HepG2 (cell line): ENCODE results near the gene POLR3GL. TPM values are rescaled to one million over a fixed set of nuclear protein-coding genes. Genes with fewer than 3 reads are reported as not detected.

ENCODE experiments used
- EHMT2 ChIP-seq: fragments of 200-600 bp; sonication (generic); IDR thresholded peaks from 2 replicates; pipeline ENCODE4 v1.7.0; 2017; ENCODE audit warnings: antibody characterized with exemption, low read depth, low read length, borderline replicate concordance
- ELF3 ChIP-seq: IDR thresholded peaks from 2 replicates; pipeline ENCODE4 v1.6.1; 2016; ENCODE audit warnings: missing genetic modification reagents, missing compliant biosample characterization
- FOXA1 ChIP-seq, 2 experiments: fragments of 450-650 bp in 1 of 2; sonication (generic) in 1 of 2; formaldehyde crosslinking in 1 of 2; IDR thresholded peaks; 2 replicates each; pipeline versions ENCODE4 v1.4.0 to v1.6.1; 2016 to 2020; ENCODE audit warnings: missing genetic modification reagents in 1 of 2
- GATAD1 ChIP-seq: IDR thresholded peaks from 2 replicates; pipeline ENCODE4 v1.6.1; 2016; ENCODE audit warnings: missing genetic modification reagents, missing compliant biosample characterization
- KDM3A ChIP-seq: IDR thresholded peaks from 2 replicates; pipeline ENCODE4 v1.6.1; 2018; ENCODE audit warnings: low read depth, missing compliant biosample characterization
- MEIS1 ChIP-seq: sonication (generic); formaldehyde crosslinking; IDR thresholded peaks from 2 replicates; pipeline ENCODE4 v1.9.0; 2021; ENCODE audit warnings: mild to moderate bottlenecking, missing genetic modification reagents, moderate library complexity, borderline replicate concordance
- NBN ChIP-seq: fragments of 450-650 bp; conservative IDR thresholded peaks from 2 replicates; pipeline ENCODE4 v1.6.1; 2017
- NCOA5 ChIP-seq: sonication (generic); formaldehyde crosslinking; IDR thresholded peaks from 2 replicates; pipeline ENCODE4 v1.4.0; 2020; ENCODE audit warnings: missing genetic modification reagents
- NFE2L2 ChIP-seq: fragments of 150-350 bp; IDR thresholded peaks from 2 replicates; pipeline ENCODE4 v1.6.1; 2014; ENCODE audit warnings: low read length
- NFIB ChIP-seq: sonication (generic); formaldehyde crosslinking; IDR thresholded peaks from 2 replicates; pipeline ENCODE4 v1.9.0; 2021; ENCODE audit warnings: missing genetic modification reagents, mild to moderate bottlenecking, borderline replicate concordance
- NR2C2 ChIP-seq: sonication (generic); formaldehyde crosslinking; IDR thresholded peaks from 2 replicates; pipeline ENCODE4 v1.4.0; 2020; ENCODE audit warnings: missing genetic modification reagents, mild to moderate bottlenecking, moderate library complexity, borderline replicate concordance
- SRSF4 ChIP-seq: fragments of 200-400 bp; formaldehyde crosslinking; IDR thresholded peaks from one replicate; pipeline ENCODE4 v1.6.1; 2018; ENCODE audit warnings: mild to moderate bottlenecking, low read depth, low read length, moderate library complexity; ENCODE audit not compliant: poor library complexity, severe bottlenecking
- SSRP1 ChIP-seq: IDR thresholded peaks from 2 replicates; pipeline ENCODE4 v1.6.1; 2016; ENCODE audit warnings: control low read depth
- TAF15 ChIP-seq: fragments of 200-400 bp; formaldehyde crosslinking; IDR thresholded peaks from one replicate; pipeline ENCODE4 v1.6.1; 2018; ENCODE audit warnings: mild to moderate bottlenecking, low read depth, low read length; ENCODE audit not compliant: poor library complexity, severe bottlenecking
- ZFP36L1 ChIP-seq: sonication (generic); formaldehyde crosslinking; IDR thresholded peaks from 2 replicates; pipeline ENCODE4 v1.8.0; 2022; ENCODE audit warnings: mild to moderate bottlenecking, missing genetic modification reagents, moderate library complexity
- ZNF205 ChIP-seq: IDR thresholded peaks from 2 replicates; pipeline ENCODE4 v1.6.1; 2018; ENCODE audit warnings: missing biosample characterization, missing genetic modification reagents
- ZNF317 ChIP-seq: sonication (generic); formaldehyde crosslinking; IDR thresholded peaks from 2 replicates; pipeline ENCODE4 v1.5.0; 2020; ENCODE audit warnings: mild to moderate bottlenecking, missing genetic modification reagents
- ZNF607 ChIP-seq: sonication (generic); formaldehyde crosslinking; IDR thresholded peaks from 2 replicates; pipeline ENCODE4 v1.5.1; 2020; ENCODE audit warnings: missing genetic modification reagents, mild to moderate bottlenecking, borderline replicate concordance
- ZNF792 ChIP-seq: IDR thresholded peaks from 2 replicates; pipeline ENCODE4 v1.6.1; 2016
- polyA plus RNA-seq, 8 experiments: library from polyadenylated mRNA; depleted of rRNA in 3 of 8; stranded (reverse) in 7 of 8; unstranded in 1 of 8; fragments of >200 nt; fragmentation: Illumina TruSeq in 4 of 8; extraction: Trizol in 4 of 8; gene quantifications; 2 replicates each; pipeline versions ENCODE4 v1.2.1 to v1.2.3, GENCODE V29; 2011 to 2016; ENCODE audit warnings: low read depth in 4 of 8, missing spikeins in 1 of 8, mixed read lengths in 1 of 8; ENCODE audit not compliant: insufficient read depth in 1 of 8
- total RNA-seq, 5 experiments: library from RNA; depleted of rRNA; stranded (reverse); fragments of >200 nt; fragmentation: Illumina TruSeq; extraction: Trizol; gene quantifications; 2 replicates each; pipeline ENCODE4 v1.2.3, GENCODE V29; 2016; ENCODE audit warnings: low read depth in 1 of 5
- TF ChIP-seq, protein P1 (sequence below): sonication (generic); formaldehyde crosslinking; IDR thresholded peaks from 2 replicates; pipeline ENCODE4 v1.5.0; 2020; ENCODE audit warnings: missing genetic modification reagents, mild to moderate bottlenecking, borderline replicate concordance
- TF ChIP-seq, protein P2 (sequence below): sonication (generic); formaldehyde crosslinking; IDR thresholded peaks from 2 replicates; pipeline ENCODE4 v1.8.1; 2023; ENCODE audit warnings: mild to moderate bottlenecking, missing genetic modification reagents
- TF ChIP-seq, protein P3 (sequence below): sonication (generic); formaldehyde crosslinking; IDR thresholded peaks from 2 replicates; pipeline ENCODE4 v1.4.0; 2020; ENCODE audit warnings: mild to moderate bottlenecking, missing genetic modification reagents
- TF ChIP-seq, protein P4 (sequence below): sonication (generic); formaldehyde crosslinking; IDR thresholded peaks from 2 replicates; pipeline ENCODE4 v1.4.0; 2020; ENCODE audit warnings: mild to moderate bottlenecking, missing genetic modification reagents

POLR3GL gene
- total and polyA plus RNA-seq, 2 of the 13 experiments (the other 11 are each of a cell fraction or from before 2014, with no cell fraction given) = 11.5 to 12.4 TPM

DNA sequence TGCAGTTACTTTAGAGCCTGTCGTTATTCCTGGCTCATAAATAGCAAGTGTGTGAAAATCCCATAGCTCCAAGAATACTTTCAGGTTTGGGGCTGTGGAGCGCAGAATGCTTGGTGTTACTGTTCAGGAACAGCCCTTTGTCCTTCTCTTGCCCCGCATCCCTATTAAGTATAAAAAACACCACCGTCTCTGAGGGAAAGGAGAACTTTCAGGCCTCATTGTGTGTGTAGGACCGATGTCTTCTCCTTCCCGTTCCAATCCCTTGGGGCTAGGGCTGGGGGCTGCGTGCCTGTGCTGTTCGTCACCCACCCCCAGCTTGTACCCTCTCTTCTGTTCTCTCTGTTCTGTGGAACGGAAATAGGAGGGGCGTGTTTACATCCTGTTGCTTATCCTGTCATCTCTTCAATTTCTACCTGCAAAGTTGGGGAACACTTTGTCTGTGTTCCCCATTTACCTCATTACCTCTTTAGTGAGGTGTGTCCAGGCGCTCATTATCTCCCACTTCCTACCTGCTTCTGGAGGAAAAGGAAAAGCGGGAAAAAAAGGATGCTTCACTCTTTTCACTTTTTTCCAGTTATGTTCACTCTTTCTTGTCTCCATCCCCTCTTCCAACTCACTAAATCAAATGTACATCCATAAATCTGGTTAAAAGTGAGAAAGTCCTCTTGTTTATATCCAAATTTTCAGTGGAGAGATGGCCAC is 32.7 kb downstream of the POLR3GL start (continued):
- TF ChIP-seq ZFP36L1 (CRISPR knock-in tag) = no peak; the same call in 1 of the 2 replicates
- TF ChIP-seq NFE2L2 = no peak
- TF ChIP-seq ELF3 = peak; percentile 59
- TF ChIP-seq ZNF205 = no peak
- TF ChIP-seq FOXA1 (IDR thresholded peaks at IDR 0.05) = no peak
- TF ChIP-seq FOXA1 (CRISPR knock-in tag; IDR thresholded peaks at IDR 0.05) = peak; percentile 54
- no peak for TF ChIP-seq NCOA5
- TF ChIP-seq, protein P1, sequence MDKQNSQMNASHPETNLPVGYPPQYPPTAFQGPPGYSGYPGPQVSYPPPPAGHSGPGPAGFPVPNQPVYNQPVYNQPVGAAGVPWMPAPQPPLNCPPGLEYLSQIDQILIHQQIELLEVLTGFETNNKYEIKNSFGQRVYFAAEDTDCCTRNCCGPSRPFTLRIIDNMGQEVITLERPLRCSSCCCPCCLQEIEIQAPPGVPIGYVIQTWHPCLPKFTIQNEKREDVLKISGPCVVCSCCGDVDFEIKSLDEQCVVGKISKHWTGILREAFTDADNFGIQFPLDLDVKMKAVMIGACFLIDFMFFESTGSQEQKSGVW (CRISPR knock-in tag) = no peak
- TF ChIP-seq NFIB (CRISPR knock-in tag) = no peak
- TF ChIP-seq ZNF607 (CRISPR knock-in tag) = no peak; the same call in 1 of the 2 replicates
- no peak for TF ChIP-seq MEIS1
- TF ChIP-seq, protein P2, sequence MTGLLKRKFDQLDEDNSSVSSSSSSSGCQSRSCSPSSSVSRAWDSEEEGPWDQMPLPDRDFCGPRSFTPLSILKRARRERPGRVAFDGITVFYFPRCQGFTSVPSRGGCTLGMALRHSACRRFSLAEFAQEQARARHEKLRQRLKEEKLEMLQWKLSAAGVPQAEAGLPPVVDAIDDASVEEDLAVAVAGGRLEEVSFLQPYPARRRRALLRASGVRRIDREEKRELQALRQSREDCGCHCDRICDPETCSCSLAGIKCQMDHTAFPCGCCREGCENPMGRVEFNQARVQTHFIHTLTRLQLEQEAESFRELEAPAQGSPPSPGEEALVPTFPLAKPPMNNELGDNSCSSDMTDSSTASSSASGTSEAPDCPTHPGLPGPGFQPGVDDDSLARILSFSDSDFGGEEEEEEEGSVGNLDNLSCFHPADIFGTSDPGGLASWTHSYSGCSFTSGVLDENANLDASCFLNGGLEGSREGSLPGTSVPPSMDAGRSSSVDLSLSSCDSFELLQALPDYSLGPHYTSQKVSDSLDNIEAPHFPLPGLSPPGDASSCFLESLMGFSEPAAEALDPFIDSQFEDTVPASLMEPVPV (CRISPR knock-in tag) = no peak
- TF ChIP-seq KDM3A (CRISPR knock-in tag) = no peak
- TF ChIP-seq SSRP1 (CRISPR knock-in tag) = no peak
- TF ChIP-seq, protein P3, sequence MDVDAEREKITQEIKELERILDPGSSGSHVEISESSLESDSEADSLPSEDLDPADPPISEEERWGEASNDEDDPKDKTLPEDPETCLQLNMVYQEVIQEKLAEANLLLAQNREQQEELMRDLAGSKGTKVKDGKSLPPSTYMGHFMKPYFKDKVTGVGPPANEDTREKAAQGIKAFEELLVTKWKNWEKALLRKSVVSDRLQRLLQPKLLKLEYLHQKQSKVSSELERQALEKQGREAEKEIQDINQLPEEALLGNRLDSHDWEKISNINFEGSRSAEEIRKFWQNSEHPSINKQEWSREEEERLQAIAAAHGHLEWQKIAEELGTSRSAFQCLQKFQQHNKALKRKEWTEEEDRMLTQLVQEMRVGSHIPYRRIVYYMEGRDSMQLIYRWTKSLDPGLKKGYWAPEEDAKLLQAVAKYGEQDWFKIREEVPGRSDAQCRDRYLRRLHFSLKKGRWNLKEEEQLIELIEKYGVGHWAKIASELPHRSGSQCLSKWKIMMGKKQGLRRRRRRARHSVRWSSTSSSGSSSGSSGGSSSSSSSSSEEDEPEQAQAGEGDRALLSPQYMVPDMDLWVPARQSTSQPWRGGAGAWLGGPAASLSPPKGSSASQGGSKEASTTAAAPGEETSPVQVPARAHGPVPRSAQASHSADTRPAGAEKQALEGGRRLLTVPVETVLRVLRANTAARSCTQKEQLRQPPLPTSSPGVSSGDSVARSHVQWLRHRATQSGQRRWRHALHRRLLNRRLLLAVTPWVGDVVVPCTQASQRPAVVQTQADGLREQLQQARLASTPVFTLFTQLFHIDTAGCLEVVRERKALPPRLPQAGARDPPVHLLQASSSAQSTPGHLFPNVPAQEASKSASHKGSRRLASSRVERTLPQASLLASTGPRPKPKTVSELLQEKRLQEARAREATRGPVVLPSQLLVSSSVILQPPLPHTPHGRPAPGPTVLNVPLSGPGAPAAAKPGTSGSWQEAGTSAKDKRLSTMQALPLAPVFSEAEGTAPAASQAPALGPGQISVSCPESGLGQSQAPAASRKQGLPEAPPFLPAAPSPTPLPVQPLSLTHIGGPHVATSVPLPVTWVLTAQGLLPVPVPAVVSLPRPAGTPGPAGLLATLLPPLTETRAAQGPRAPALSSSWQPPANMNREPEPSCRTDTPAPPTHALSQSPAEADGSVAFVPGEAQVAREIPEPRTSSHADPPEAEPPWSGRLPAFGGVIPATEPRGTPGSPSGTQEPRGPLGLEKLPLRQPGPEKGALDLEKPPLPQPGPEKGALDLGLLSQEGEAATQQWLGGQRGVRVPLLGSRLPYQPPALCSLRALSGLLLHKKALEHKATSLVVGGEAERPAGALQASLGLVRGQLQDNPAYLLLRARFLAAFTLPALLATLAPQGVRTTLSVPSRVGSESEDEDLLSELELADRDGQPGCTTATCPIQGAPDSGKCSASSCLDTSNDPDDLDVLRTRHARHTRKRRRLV (CRISPR knock-in tag) = no peak
- TF ChIP-seq NBN = no peak
- TF ChIP-seq, protein P4, sequence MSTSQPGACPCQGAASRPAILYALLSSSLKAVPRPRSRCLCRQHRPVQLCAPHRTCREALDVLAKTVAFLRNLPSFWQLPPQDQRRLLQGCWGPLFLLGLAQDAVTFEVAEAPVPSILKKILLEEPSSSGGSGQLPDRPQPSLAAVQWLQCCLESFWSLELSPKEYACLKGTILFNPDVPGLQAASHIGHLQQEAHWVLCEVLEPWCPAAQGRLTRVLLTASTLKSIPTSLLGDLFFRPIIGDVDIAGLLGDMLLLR (CRISPR knock-in tag) = no peak
- no peak for TF ChIP-seq NR2C2 (CRISPR knock-in tag)
- TF ChIP-seq ZNF317 (CRISPR knock-in tag) = no peak
- TF ChIP-seq GATAD1 = no peak
- TF ChIP-seq ZNF792 (CRISPR knock-in tag) = no peak
- TF ChIP-seq TAF15 = no peak
- no peak for TF ChIP-seq EHMT2
- no peak for TF ChIP-seq SRSF4
